Measurements from ENCODE around the gene GNPAT. TPM values are rescaled to one million over a fixed set of nuclear protein-coding genes. Genes with fewer than 3 reads are reported as not detected.

GNPAT gene
- total RNA-seq, 1 donor from 2014 or later: 32.5 TPM

- Histone ChIP-seq H3K9me3 (ENCODE audit: insufficient read depth, low read depth, low read length) (no peaks in the 10 kb centered on the region), H3K36me3 (ENCODE audit: insufficient read depth, low read length) (peaks cover 38% of the 10 kb centered on the region), H3K79me2 (ENCODE audit: insufficient read depth, low read length) (no peaks in the 10 kb centered on the region), H3K4me1 (ENCODE audit: insufficient read depth, low read length) (no peaks in the 10 kb centered on the region), H3K4me3 (ENCODE audit: insufficient read depth, low read depth, low read length) (no peak overlapping the region), H3K9ac (ENCODE audit: low read length) (no peak overlapping the region), H3K4me2 (ENCODE audit: low read length) (no peak overlapping the region), H3K27ac (ENCODE audit: low read depth, low read length) (no peak overlapping the region), H3K27me3 (ENCODE audit: insufficient read depth, low read length) (no peaks in the 10 kb centered on the region), H2AFZ (ENCODE audit: low read depth, low read length) (no peak overlapping the region), H4K20me1 (ENCODE audit: insufficient read depth, low read length) (no peaks in the 10 kb centered on the region)
- peak; percentile 13 for DNase-seq (ENCODE audit: low read depth)
- H3K9me3 Mint-ChIP-seq (ENCODE audit: unreplicated experiment): peaks cover 9% of the 10 kb centered on the region
- no peaks in the 10 kb centered on the region for H3K4me1 Mint-ChIP-seq (ENCODE audit: low read depth, unreplicated experiment)
- FAIRE-seq: no peak
- H3K27me3 Mint-ChIP-seq (ENCODE audit: low read depth, unreplicated experiment): no peaks in the 10 kb centered on the region
- H3K4me3 Mint-ChIP-seq (ENCODE audit: unreplicated experiment): no peak overlapping the region
- TF ChIP-seq EZH2 (IDR thresholded peaks at IDR 0.05; ENCODE audit: insufficient read depth, low read length): no peak
- TF ChIP-seq CTCF (IDR thresholded peaks at IDR 0.05; ENCODE audit: insufficient read depth, low read depth, low read length): no peak
- H3K36me3 Mint-ChIP-seq (ENCODE audit: low read depth, unreplicated experiment): peaks cover 62% of the 10 kb centered on the region
- no peak overlapping the region for H3K27ac Mint-ChIP-seq (ENCODE audit: unreplicated experiment)
These were observed 25.9 kb downstream of the GNPAT start for GRCh38 chr1:231266811-231267322.

- FAIRE-seq: no peak
- Histone ChIP-seq H3K9me3 (ENCODE audit: insufficient read depth, low read depth, low read length) (no peaks in the 10 kb centered on the region), H3K4me1 (ENCODE audit: insufficient read depth, low read length) (peaks cover 3% of the 10 kb centered on the region), H3K79me2 (ENCODE audit: insufficient read depth, low read length) (no peaks in the 10 kb centered on the region), H3K27me3 (ENCODE audit: insufficient read depth, low read length) (no peaks in the 10 kb centered on the region), H3K36me3 (ENCODE audit: insufficient read depth, low read length) (peaks cover 30% of the 10 kb centered on the region), H3K4me2 (ENCODE audit: low read length) (no peak overlapping the region), H3K4me3 (ENCODE audit: insufficient read depth, low read depth, low read length) (no peak overlapping the region), H3K27ac (ENCODE audit: low read depth, low read length) (no peak overlapping the region), H4K20me1 (ENCODE audit: insufficient read depth, low read length) (no peaks in the 10 kb centered on the region), H2AFZ (ENCODE audit: low read depth, low read length) (no peak overlapping the region), H3K9ac (ENCODE audit: low read length) (no peak overlapping the region)
- no peak overlapping the region for H3K27ac Mint-ChIP-seq (ENCODE audit: unreplicated experiment)
- H3K9me3 Mint-ChIP-seq (ENCODE audit: unreplicated experiment): no peaks in the 10 kb centered on the region
- H3K4me1 Mint-ChIP-seq (ENCODE audit: low read depth, unreplicated experiment): peaks cover 12% of the 10 kb centered on the region
- TF ChIP-seq CTCF (IDR thresholded peaks at IDR 0.05; ENCODE audit: insufficient read depth, low read depth, low read length) (no peak), EZH2 (IDR thresholded peaks at IDR 0.05; ENCODE audit: insufficient read depth, low read length) (no peak)
- H3K4me3 Mint-ChIP-seq (ENCODE audit: unreplicated experiment): no peak overlapping the region
- no peak for DNase-seq (ENCODE audit: low read depth)
- peaks cover 50% of the 10 kb centered on the region for H3K36me3 Mint-ChIP-seq (ENCODE audit: low read depth, unreplicated experiment)
- H3K27me3 Mint-ChIP-seq (ENCODE audit: low read depth, unreplicated experiment): no peaks in the 10 kb centered on the region
These were observed 31.2 kb downstream of the GNPAT start for GRCh38 chr1:231272173-231272572.

GRCh38 chr1:231272880-231273279 is 31.9 kb downstream of the GNPAT start:
- Mint-ChIP-seq H3K27me3 (ENCODE audit: low read depth, unreplicated experiment) (no peaks in the 10 kb centered on the region), H3K27ac (ENCODE audit: unreplicated experiment) (peak overlapping the region; percentile 86), H3K4me3 (ENCODE audit: unreplicated experiment) (no peak overlapping the region), H3K9me3 (ENCODE audit: unreplicated experiment) (no peaks in the 10 kb centered on the region), H3K4me1 (ENCODE audit: low read depth, unreplicated experiment) (peaks cover 12% of the 10 kb centered on the region), H3K36me3 (ENCODE audit: low read depth, unreplicated experiment) (peaks cover 55% of the 10 kb centered on the region)
- Histone ChIP-seq H3K4me3 (ENCODE audit: insufficient read depth, low read depth, low read length) (no peak overlapping the region), H3K4me1 (ENCODE audit: insufficient read depth, low read length) (peaks cover 3% of the 10 kb centered on the region), H3K4me2 (ENCODE audit: low read length) (no peak overlapping the region), H3K27ac (ENCODE audit: low read depth, low read length) (no peak overlapping the region), H3K9ac (ENCODE audit: low read length) (no peak overlapping the region), H3K36me3 (ENCODE audit: insufficient read depth, low read length) (peaks cover 24% of the 10 kb centered on the region), H3K27me3 (ENCODE audit: insufficient read depth, low read length) (no peaks in the 10 kb centered on the region), H3K79me2 (ENCODE audit: insufficient read depth, low read length) (no peaks in the 10 kb centered on the region), H3K9me3 (ENCODE audit: insufficient read depth, low read depth, low read length) (no peaks in the 10 kb centered on the region), H2AFZ (ENCODE audit: low read depth, low read length) (no peak overlapping the region), H4K20me1 (ENCODE audit: insufficient read depth, low read length) (no peaks in the 10 kb centered on the region)
- FAIRE-seq (no peak), DNase-seq (ENCODE audit: low read depth) (peak; percentile 46)
- TF ChIP-seq EZH2 (IDR thresholded peaks at IDR 0.05; ENCODE audit: insufficient read depth, low read length): no peak
- no peak for TF ChIP-seq CTCF (IDR thresholded peaks at IDR 0.05; ENCODE audit: insufficient read depth, low read depth, low read length)
